ENCODE measurements around the gene CNOT8.

DNA sequence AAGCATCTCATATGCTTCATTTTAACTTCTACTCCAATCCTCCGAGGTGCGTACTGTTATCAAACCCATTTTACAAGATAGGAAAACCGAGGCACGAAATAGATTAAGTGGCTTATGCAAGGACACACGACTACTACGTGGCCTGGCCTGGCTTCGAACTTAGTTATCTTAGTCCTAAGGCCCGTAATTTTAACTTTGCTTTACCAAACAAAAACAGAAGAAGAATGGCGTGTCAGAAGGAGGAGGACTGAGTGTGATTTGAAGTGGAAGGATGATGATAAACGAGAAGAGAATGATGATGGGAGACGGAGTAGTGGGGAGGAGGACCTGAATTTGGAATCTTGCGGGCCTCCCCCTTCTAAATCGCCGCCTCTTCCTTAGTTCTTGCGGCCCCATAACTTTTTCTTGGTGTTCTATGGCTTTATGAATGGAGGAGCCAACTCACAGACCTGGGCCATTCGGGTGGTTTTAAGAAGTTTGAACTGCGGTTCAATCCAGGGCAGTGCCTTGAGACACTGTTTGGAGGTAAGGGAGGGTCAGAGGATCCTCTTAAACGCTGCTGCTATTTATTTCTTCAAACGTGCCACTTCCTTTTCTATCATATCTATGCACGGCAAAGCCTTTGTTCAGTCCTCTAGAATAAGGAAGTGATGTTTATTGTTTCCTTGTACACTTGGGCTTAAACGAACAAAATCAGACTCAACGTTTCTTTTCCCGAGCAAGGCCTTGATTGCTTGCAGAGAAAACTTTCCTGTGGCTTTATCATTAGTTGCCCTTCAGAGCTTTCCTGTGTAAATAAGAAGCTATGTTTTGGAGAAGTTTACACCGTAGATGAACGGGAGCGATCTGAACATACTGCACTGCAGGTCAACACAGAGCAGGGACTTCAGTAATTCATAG lies 795 bp downstream of the CNOT8 start:
- TF ChIP-seq, protein P1, sequence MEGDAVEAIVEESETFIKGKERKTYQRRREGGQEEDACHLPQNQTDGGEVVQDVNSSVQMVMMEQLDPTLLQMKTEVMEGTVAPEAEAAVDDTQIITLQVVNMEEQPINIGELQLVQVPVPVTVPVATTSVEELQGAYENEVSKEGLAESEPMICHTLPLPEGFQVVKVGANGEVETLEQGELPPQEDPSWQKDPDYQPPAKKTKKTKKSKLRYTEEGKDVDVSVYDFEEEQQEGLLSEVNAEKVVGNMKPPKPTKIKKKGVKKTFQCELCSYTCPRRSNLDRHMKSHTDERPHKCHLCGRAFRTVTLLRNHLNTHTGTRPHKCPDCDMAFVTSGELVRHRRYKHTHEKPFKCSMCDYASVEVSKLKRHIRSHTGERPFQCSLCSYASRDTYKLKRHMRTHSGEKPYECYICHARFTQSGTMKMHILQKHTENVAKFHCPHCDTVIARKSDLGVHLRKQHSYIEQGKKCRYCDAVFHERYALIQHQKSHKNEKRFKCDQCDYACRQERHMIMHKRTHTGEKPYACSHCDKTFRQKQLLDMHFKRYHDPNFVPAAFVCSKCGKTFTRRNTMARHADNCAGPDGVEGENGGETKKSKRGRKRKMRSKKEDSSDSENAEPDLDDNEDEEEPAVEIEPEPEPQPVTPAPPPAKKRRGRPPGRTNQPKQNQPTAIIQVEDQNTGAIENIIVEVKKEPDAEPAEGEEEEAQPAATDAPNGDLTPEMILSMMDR (conservative IDR thresholded peaks at IDR 0.05 in 1 of 2, IDR thresholded peaks at IDR 0.05 in 1 of 2; ENCODE audit: extremely low read depth in 1 of 2, insufficient read depth in 1 of 2, low read depth in 1 of 2, low read length in 2 of 2), result no peak
- TF ChIP-seq EZH2 (IDR thresholded peaks at IDR 0.05; ENCODE audit: borderline replicate concordance, low read length), result no peak

Measured in mammary epithelial cell (primary cell).